CD14-positive monocyte (primary cell): ENCODE measurements around the gene TTLL7. TPM values are rescaled to one million over a fixed set of nuclear protein-coding genes. Genes with fewer than 3 reads are reported as not detected.
A peak's percentile ranks its signal among the peaks of the same experiment; 100 is the strongest.

Experiments used
- DNase-seq, 3 donors: peaks; one replicate each; pipeline ENCODE4 v3.0.0-alpha.2; 2011 to 2022
- H2AFZ ChIP-seq: 2 replicates; pipeline ENCODE4 v1.6.0; 2012; ENCODE audit warnings: mild to moderate bottlenecking, low read depth, low read length, inconsistent platforms; ENCODE audit not compliant: insufficient read depth, poor library complexity, severe bottlenecking
- H3K27ac ChIP-seq, 2 donors: 1 replicate in 1 of 2; 2 replicates in 1 of 2; pipeline ENCODE4 v1.5.1; 2012 to 2013; ENCODE audit warnings: low read length in 2 of 2, control low read depth in 1 of 2, inconsistent platforms in 1 of 2, low read depth in 1 of 2, mild to moderate bottlenecking in 1 of 2
- H3K27me3 ChIP-seq, 2 donors: one replicate each; pipeline versions ENCODE4 v1.6.0 to v1.6.1; 2011 to 2013; ENCODE audit warnings: low read length in 2 of 2; ENCODE audit not compliant: control insufficient read depth in 2 of 2, insufficient read depth in 2 of 2
- H3K36me3 ChIP-seq, 2 donors: replicated peaks in 1 of 2; 1 replicate in 1 of 2; 2 replicates in 1 of 2; pipeline versions ENCODE4 v1.5.1 to v1.6.1; 2012 to 2013; ENCODE audit warnings: low read length in 2 of 2, control low read depth in 1 of 2, inconsistent platforms in 1 of 2, mild to moderate bottlenecking in 1 of 2; ENCODE audit not compliant: insufficient read depth in 2 of 2, control insufficient read depth in 1 of 2
- H3K4me1 ChIP-seq, 2 donors: 1 replicate in 1 of 2; 2 replicates in 1 of 2; pipeline versions ENCODE4 v1.5.1 to v1.6.1; 2012 to 2013; ENCODE audit warnings: low read length in 2 of 2, control low read depth in 1 of 2, inconsistent platforms in 1 of 2, mild to moderate bottlenecking in 1 of 2, moderate library complexity in 1 of 2; ENCODE audit not compliant: insufficient read depth in 2 of 2, control insufficient read depth in 1 of 2
- H3K4me2 ChIP-seq: replicated peaks from 2 replicates; pipeline ENCODE3; 2012; ENCODE audit warnings: low read length, moderate library complexity, mild to moderate bottlenecking; ENCODE audit not compliant: poor library complexity, severe bottlenecking; ENCODE audit errors: extremely low read depth
- H3K4me3 ChIP-seq, 3 experiments: fragments of 200-600 bp in 1 of 3; sonication (generic) in 1 of 3; replicated peaks in 1 of 3; 1 replicate in 2 of 3; 2 replicates in 1 of 3; pipeline ENCODE4 v1.5.1; 2011 to 2013; ENCODE audit warnings: low read length in 3 of 3, mild to moderate bottlenecking in 3 of 3, control low read depth in 2 of 3, low read depth in 2 of 3, inconsistent platforms in 1 of 3, moderate library complexity in 1 of 3
- H3K79me2 ChIP-seq: 2 replicates; pipeline ENCODE4 v1.6.0; 2012; ENCODE audit warnings: mild to moderate bottlenecking, control low read depth, inconsistent platforms, low read length, moderate library complexity; ENCODE audit not compliant: insufficient read depth
- H3K9ac ChIP-seq: 2 replicates; pipeline ENCODE4 v1.6.0; 2017; ENCODE audit warnings: low read length, mild to moderate bottlenecking; ENCODE audit not compliant: insufficient read depth, poor library complexity, severe bottlenecking
- H3K9me3 ChIP-seq, 2 donors: replicated peaks in 1 of 2; 1 replicate in 1 of 2; 2 replicates in 1 of 2; pipeline versions ENCODE4 v1.5.1 to v1.6.1; 2012 to 2013; ENCODE audit warnings: low read length in 2 of 2, control low read depth in 1 of 2; ENCODE audit not compliant: control insufficient read depth in 1 of 2, insufficient read depth in 1 of 2
- H4K20me1 ChIP-seq: 2 replicates; pipeline ENCODE4 v1.6.0; 2012; ENCODE audit warnings: mild to moderate bottlenecking, low read length, control low read depth, moderate library complexity; ENCODE audit not compliant: insufficient read depth
- H3K27ac Mint-ChIP-seq, 7 donors: one replicate each; pipeline ENCODE4 v1.8.0; 2020; ENCODE audit warnings: mild to moderate bottlenecking in 7 of 7, mixed read lengths in 7 of 7, moderate library complexity in 6 of 7, inconsistent platforms in 2 of 7
- H3K27me3 Mint-ChIP-seq, 3 donors: one replicate each; pipeline ENCODE4 v1.8.0; 2021 to 2022; ENCODE audit warnings: low read depth in 3 of 3, mild to moderate bottlenecking in 3 of 3, mixed read lengths in 3 of 3, moderate library complexity in 3 of 3, inconsistent platforms in 1 of 3
- H3K36me3 Mint-ChIP-seq, 2 donors: one replicate each; pipeline ENCODE4 v1.8.0; 2020; ENCODE audit warnings: mixed read lengths in 2 of 2, inconsistent platforms in 1 of 2, mild to moderate bottlenecking in 1 of 2
- H3K4me1 Mint-ChIP-seq: one replicate; pipeline ENCODE4 v1.8.0; 2020; ENCODE audit warnings: mild to moderate bottlenecking, mixed read lengths
- H3K4me3 Mint-ChIP-seq, 2 donors: one replicate each; pipeline ENCODE4 v1.8.0; 2020; ENCODE audit warnings: mild to moderate bottlenecking in 2 of 2, mixed read lengths in 2 of 2, moderate library complexity in 1 of 2
- H3K9me3 Mint-ChIP-seq, 7 donors: one replicate each; pipeline ENCODE4 v1.8.0; 2020 to 2022; ENCODE audit warnings: mixed read lengths in 7 of 7, mild to moderate bottlenecking in 6 of 7, moderate library complexity in 6 of 7, inconsistent platforms in 2 of 7
- CTCF ChIP-seq: fragments of 200-600 bp; IDR thresholded peaks from one replicate; pipeline ENCODE4 v1.8.0; 2022; ENCODE audit warnings: antibody characterized with exemption, mild to moderate bottlenecking
- WGBS: methylation state at CpG from one replicate; pipeline ENCODE4 v1.1.5; 2013; ENCODE audit warnings: missing lambda C conversion rate; ENCODE audit not compliant: insufficient coverage; 5-methylcytosine and 5-hydroxymethylcytosine counted together
- intact Hi-C, 2 donors: fragments of 100-400 bp; cut with micrococcal nuclease; formaldehyde crosslinking; loops; one replicate each; pipeline versions ENCODE4 v1.15.0 to v1.15.1; 2023
- polyA plus RNA-seq, 3 donors: library from polyadenylated mRNA; depleted of rRNA in 1 of 3; unstranded in 2 of 3; stranded (reverse) in 1 of 3; fragments of 300-500 nt in 2 of 3; fragments of >200 nt in 1 of 3; fragmentation: Illumina TruSeq in 2 of 3; gene quantifications; 1 replicate in 2 of 3; 2 replicates in 1 of 3; pipeline ENCODE4 v1.2.3, GENCODE V29; 2012 to 2021

The TTLL7 gene
- polyA plus RNA-seq, 3 donors: 0.12 to 0.69 TPM; not detected in 1

GRCh38 chr1:83822208-83822607 is 176.7 kb downstream of the TTLL7 start:
- Histone ChIP-seq H3K36me3 (no peaks in the 10 kb centered on the region), H3K79me2 (no peaks in the 10 kb centered on the region), H3K9me3 (peaks cover 0 to 9% of the 10 kb centered on the region in 2 donors), H3K4me3 (no peak overlapping the region), H3K9ac (no peak overlapping the region), H3K27ac (no peak overlapping the region), H4K20me1 (no peaks in the 10 kb centered on the region), H3K4me2 (no peak overlapping the region), H3K4me1 (peaks cover 22 to 26% of the 10 kb centered on the region in 2 donors), H2AFZ (no peak overlapping the region), H3K27me3 (no peaks in the 10 kb centered on the region)
- peaks cover 0 to 2% of the 10 kb centered on the region in 2 donors for H3K36me3 Mint-ChIP-seq
- peak in 1 of 3 donors; percentile 27 for DNase-seq
- peaks cover 2 to 23% (median 8%) of the 10 kb centered on the region in 7 donors for H3K9me3 Mint-ChIP-seq
- TF ChIP-seq CTCF: no peak
- 87% methylated on average over 3 of the region's 3 CpGs for WGBS
- H3K27ac Mint-ChIP-seq: peak overlapping the region in 3 of 7 donors; percentile 12 to 47 (median 21)
- peaks cover 22% of the 10 kb centered on the region for H3K4me1 Mint-ChIP-seq
- no peak overlapping the region for H3K4me3 Mint-ChIP-seq
- intact Hi-C loops: no loop called here
- peaks cover 0 to 3% (median 0%) of the 10 kb centered on the region in 3 donors for H3K27me3 Mint-ChIP-seq

GRCh38 chr1:83819436-83819835 is 179.5 kb downstream of the TTLL7 start:
- peaks cover 2 to 17% (median 7%) of the 10 kb centered on the region in 7 donors for H3K9me3 Mint-ChIP-seq
- H3K4me1 Mint-ChIP-seq: peaks cover 22% of the 10 kb centered on the region
- H3K4me2 ChIP-seq: no peak overlapping the region
- no CpG with 5 or more reads among the region's 1 CpG for WGBS
- intact Hi-C loops: no loop called here
- TF ChIP-seq CTCF: no peak
- no peaks in the 10 kb centered on the region for H3K36me3 ChIP-seq
- H3K27ac ChIP-seq: peak overlapping the region; percentile 71 to 93
- H3K27me3 ChIP-seq: no peaks in the 10 kb centered on the region
- H3K79me2 ChIP-seq: no peaks in the 10 kb centered on the region
- H3K4me3 ChIP-seq: peak overlapping the region in 1 of 3 experiments; percentile 5
- H3K27ac Mint-ChIP-seq: peak overlapping the region; percentile 85 to 99 (median 96)
- DNase-seq: no peak
- H3K9ac ChIP-seq: peak overlapping the region; percentile 18
- H3K9me3 ChIP-seq: peaks cover 0 to 9% of the 10 kb centered on the region in 2 donors
- no peak overlapping the region for H3K4me3 Mint-ChIP-seq
- no peak overlapping the region for H2AFZ ChIP-seq
- H4K20me1 ChIP-seq: no peaks in the 10 kb centered on the region
- peaks cover 0 to 3% (median 0%) of the 10 kb centered on the region in 3 donors for H3K27me3 Mint-ChIP-seq
- H3K36me3 Mint-ChIP-seq: peaks cover 0 to 2% of the 10 kb centered on the region in 2 donors
- peaks cover 22 to 26% of the 10 kb centered on the region in 2 donors for H3K4me1 ChIP-seq
